Small intestine (tissue), 7 donors: ENCODE measurements around the gene FN1. TPM values are rescaled to one million over a fixed set of nuclear protein-coding genes. Genes with fewer than 3 reads are reported as not detected.

Experiments used
- DNase-seq, 2 donors: peaks; one replicate each; pipeline versions ENCODE4 v3.0.0 to v3.0.0-alpha.2; 2013
- FAIRE-seq: peaks from 2 replicates; lab custom pipeline; 2012; peaks lifted over from hg19 to GRCh38; lab: Jason Lieb, UNC
- H3K27ac ChIP-seq, 3 donors: one replicate each; pipeline ENCODE4 v1.5.1; 2013; ENCODE audit warnings: low read length in 2 of 3, mild to moderate bottlenecking in 2 of 3, control low read depth in 1 of 3, inconsistent platforms in 1 of 3, low read depth in 1 of 3, moderate library complexity in 1 of 3
- H3K27me3 ChIP-seq, 3 donors: one replicate each; pipeline ENCODE4 v1.6.1; 2013; ENCODE audit warnings: low read length in 3 of 3, inconsistent platforms in 1 of 3; ENCODE audit not compliant: control insufficient read depth in 3 of 3, insufficient read depth in 3 of 3
- H3K36me3 ChIP-seq, 3 donors: one replicate each; pipeline ENCODE4 v1.6.1; 2013; ENCODE audit warnings: low read length in 3 of 3, inconsistent platforms in 1 of 3, low read depth in 1 of 3, mild to moderate bottlenecking in 1 of 3, moderate library complexity in 1 of 3; ENCODE audit not compliant: control insufficient read depth in 3 of 3, insufficient read depth in 2 of 3
- H3K4me1 ChIP-seq, 3 donors: one replicate each; pipeline ENCODE4 v1.6.1; 2013; ENCODE audit warnings: low read length in 2 of 3, inconsistent platforms in 1 of 3, low read depth in 1 of 3, mild to moderate bottlenecking in 1 of 3, moderate library complexity in 1 of 3; ENCODE audit not compliant: control insufficient read depth in 3 of 3, insufficient read depth in 2 of 3
- H3K4me3 ChIP-seq, 3 donors: one replicate each; pipeline ENCODE4 v1.5.1; 2013; ENCODE audit warnings: low read length in 3 of 3, control low read depth in 1 of 3, inconsistent platforms in 1 of 3, low read depth in 1 of 3, mild to moderate bottlenecking in 1 of 3, moderate library complexity in 1 of 3
- H3K9me3 ChIP-seq, 2 donors: one replicate each; pipeline ENCODE4 v1.6.1; 2013; ENCODE audit warnings: low read depth in 1 of 2, low read length in 1 of 2; ENCODE audit not compliant: control insufficient read depth in 2 of 2, insufficient read depth in 1 of 2
- WGBS, 3 donors: extraction: QIAGEN DNeasy Blood & Tissue Kit; methylation state at CpG; one replicate each; pipeline ENCODE4 v1.1.7; 2013; 5-methylcytosine and 5-hydroxymethylcytosine counted together
- polyA plus RNA-seq, 4 donors: library from polyadenylated mRNA; stranded (reverse) in 3 of 4; unstranded in 1 of 4; fragments of 200-250 nt in 3 of 4; fragments of 120-200 nt in 1 of 4; gene quantifications; one replicate each; pipeline versions ENCODE4 v1.2.1 to v1.2.3, GENCODE V29; 2013
- donor health status: healthy with polysubstance abuse.
- donor health status: control.
- donor health status: control.
- donor health status: Bipolar disorder and iron deficiency.
- donor health status: healthy.

FN1 gene
- polyA plus RNA-seq, 4 donors = 4.2 to 302 (median 52.7) TPM

DNA sequence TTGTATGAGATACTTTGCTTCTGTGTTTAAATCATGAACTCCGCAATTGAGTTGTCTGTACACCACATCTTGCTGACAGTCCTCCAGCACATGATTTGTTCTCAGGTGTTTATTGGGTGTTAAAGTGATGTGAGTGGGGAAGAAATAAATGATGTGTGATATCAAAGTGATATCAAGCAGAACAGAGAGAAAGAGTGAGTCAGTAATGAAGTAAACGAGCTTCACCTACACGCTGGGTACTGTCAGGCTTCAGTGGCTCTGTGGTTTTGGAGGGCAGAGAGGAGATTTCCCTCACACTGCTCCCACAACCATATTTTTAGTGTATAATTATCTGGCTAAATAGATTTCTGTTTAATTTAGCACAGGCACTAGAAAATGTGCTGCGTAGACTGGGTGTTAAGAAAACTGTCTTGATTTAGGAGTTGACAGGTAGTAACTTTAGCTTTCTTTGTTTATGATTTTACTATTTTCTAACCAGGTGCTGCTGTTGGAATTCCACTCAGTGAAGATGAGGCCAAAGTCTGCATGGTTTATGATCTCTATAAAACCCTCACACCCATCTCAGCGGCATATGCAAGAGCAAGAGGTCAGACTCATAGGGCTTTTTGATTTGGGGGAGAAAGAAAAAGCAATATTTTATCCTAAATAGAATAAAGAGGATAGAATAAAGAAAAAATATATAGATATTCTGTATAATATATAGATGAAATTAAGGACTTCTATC, 102.8 kb downstream of the FN1 start:
- no peaks in the 10 kb centered on the region for H3K27me3 ChIP-seq
- peak overlapping the region; percentile 44 to 70 (median 48) for H3K27ac ChIP-seq
- peak; percentile 85 to 90 for DNase-seq
- H3K4me3 ChIP-seq = no peak overlapping the region
- FAIRE-seq = peak; percentile 65
- 20 to 65% (median 30%) methylated on average over 5 of the region's 5 CpGs for WGBS, 3 donors
- H3K4me1 ChIP-seq = peaks cover 0 to 7% (median 0%) of the 10 kb centered on the region in 3 donors
- H3K9me3 ChIP-seq = no peaks in the 10 kb centered on the region
- peaks cover 6 to 24% (median 6%) of the 10 kb centered on the region in 3 donors for H3K36me3 ChIP-seq

DNA sequence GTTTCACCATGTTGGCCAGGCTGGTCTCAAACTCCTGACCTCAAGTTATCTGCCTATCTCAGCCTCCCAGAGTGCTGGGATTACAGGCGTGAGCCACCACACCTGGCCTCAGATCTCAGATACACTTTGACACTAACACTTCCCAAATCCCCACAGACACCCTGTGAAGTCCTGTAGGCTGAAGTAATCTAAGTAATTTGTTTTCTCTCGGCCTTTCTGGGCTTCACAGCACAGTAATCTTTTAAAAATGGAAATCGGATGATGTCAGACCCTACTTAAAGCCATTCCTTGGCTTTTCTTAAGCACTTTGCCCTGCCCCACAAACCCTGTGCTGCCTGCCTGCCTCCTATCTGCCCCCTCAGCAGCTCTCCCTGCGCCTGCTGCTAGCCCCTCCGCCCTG, 107.8 kb downstream of the FN1 start:
- 89 to 94% (median 93%) methylated on average over 5 of the region's 5 CpGs for WGBS, 3 donors

DNA sequence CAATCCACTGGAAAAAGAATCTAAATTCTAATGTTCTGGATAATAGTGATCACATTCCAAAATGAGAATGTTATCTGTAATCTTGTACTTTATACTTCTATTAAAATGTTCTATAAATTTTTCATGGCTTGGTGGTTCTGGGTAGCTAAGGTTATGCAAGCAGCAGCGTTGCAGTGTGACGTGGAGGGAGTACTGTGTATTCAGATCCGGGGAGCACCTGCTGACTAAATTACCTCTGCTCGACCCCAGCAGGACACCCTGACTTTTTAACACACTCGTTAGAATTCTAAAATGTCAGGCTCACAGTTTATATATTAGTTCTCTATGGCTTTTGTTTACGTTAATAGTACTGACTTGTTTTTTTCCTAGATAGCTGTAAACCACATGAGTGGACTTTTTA, 111.1 kb downstream of the FN1 start:
- Histone ChIP-seq H3K36me3 (peaks cover 17 to 64% (median 30%) of the 10 kb centered on the region in 3 donors), H3K27ac (no peak overlapping the region)

More for the DNA sequence above, 107.8 kb downstream of the FN1 start:
- Histone ChIP-seq H3K4me3 (no peak overlapping the region), H3K27me3 (no peaks in the 10 kb centered on the region), H3K27ac (no peak overlapping the region), H3K36me3 (peaks cover 8 to 47% (median 22%) of the 10 kb centered on the region in 3 donors), H3K4me1 (peaks cover 0 to 7% (median 0%) of the 10 kb centered on the region in 3 donors), H3K9me3 (no peaks in the 10 kb centered on the region)
- no peak for DNase-seq
- FAIRE-seq = no peak

DNA sequence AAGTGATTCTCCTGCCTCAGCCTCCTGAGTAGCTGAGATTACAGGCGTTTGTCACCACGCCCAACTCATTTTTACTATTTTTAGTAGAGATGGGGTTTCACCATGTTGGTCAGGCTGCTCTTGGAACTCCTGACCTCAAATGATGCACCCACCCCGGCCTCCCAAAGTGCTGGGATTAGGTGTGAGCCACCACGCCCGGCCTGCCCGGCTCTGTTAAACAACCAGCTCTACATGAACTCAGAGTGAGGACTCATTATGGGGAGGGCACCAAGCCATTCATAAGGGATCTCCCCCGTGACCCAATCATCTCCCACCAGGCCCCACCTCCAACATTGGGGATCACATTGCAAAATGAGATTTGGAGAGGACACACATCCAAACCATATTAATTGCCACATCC, 115.2 kb downstream of the FN1 start:
- FAIRE-seq = no peak
- Histone ChIP-seq H3K36me3 (peaks cover 10 to 49% (median 12%) of the 10 kb centered on the region in 3 donors), H3K27me3 (no peaks in the 10 kb centered on the region), H3K27ac (no peak overlapping the region), H3K9me3 (no peaks in the 10 kb centered on the region), H3K4me3 (no peak overlapping the region), H3K4me1 (no peaks in the 10 kb centered on the region)
- DNase-seq = no peak
- WGBS, 3 donors = 85 to 90% (median 90%) methylated on average over 7 of the region's 7 CpGs

More for the DNA sequence above, 111.1 kb downstream of the FN1 start:
- H3K4me1 ChIP-seq = no peaks in the 10 kb centered on the region
- 55 to 67% (median 56%) methylated on average over 6 of the region's 6 CpGs for WGBS, 3 donors
- no peak overlapping the region for H3K4me3 ChIP-seq
- DNase-seq (no peak), FAIRE-seq (no peak)
- no peaks in the 10 kb centered on the region for H3K9me3 ChIP-seq
- H3K27me3 ChIP-seq = no peaks in the 10 kb centered on the region

- Histone ChIP-seq H3K9me3 (no peaks in the 10 kb centered on the region), H3K4me1 (no peaks in the 10 kb centered on the region), H3K27ac (no peak overlapping the region), H3K4me3 (no peak overlapping the region), H3K36me3 (peaks cover 10 to 46% (median 12%) of the 10 kb centered on the region in 3 donors), H3K27me3 (no peaks in the 10 kb centered on the region)
- DNase-seq = no peak
- 90 to 95% (median 93%) methylated on average over 3 of the region's 3 CpGs for WGBS, 3 donors
- FAIRE-seq = no peak
Observed at GRCh38 chr2:215320102-215320501, 115.8 kb downstream of the FN1 start.

DNA sequence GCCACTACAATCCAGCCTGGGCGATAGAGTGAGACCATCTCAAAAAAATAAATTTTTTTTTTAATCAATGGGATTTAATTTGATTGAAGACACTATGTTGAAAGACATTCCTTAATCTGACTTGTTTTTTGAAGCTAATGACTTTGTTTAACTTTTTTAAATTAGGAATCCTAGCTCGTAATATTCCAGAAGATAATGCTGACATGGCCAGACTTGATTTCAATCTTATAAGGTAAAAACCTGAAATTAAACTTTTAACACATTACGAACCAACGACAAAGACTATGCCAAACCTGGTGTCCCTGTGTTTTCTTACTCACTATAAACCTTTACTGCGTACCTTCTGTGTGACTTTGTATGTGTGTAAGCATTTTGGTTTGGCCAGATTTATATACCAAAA, 116.4 kb downstream of the FN1 start:
- H3K9me3 ChIP-seq = no peaks in the 10 kb centered on the region
- 96 to 98% (median 98%) methylated on average over 5 of the region's 5 CpGs for WGBS, 3 donors
- FAIRE-seq (no peak), DNase-seq (no peak)
- no peak overlapping the region for H3K27ac ChIP-seq
- H3K4me1 ChIP-seq = no peaks in the 10 kb centered on the region
- no peak overlapping the region for H3K4me3 ChIP-seq
- no peaks in the 10 kb centered on the region for H3K27me3 ChIP-seq
- peaks cover 10 to 46% (median 10%) of the 10 kb centered on the region in 3 donors for H3K36me3 ChIP-seq

DNA sequence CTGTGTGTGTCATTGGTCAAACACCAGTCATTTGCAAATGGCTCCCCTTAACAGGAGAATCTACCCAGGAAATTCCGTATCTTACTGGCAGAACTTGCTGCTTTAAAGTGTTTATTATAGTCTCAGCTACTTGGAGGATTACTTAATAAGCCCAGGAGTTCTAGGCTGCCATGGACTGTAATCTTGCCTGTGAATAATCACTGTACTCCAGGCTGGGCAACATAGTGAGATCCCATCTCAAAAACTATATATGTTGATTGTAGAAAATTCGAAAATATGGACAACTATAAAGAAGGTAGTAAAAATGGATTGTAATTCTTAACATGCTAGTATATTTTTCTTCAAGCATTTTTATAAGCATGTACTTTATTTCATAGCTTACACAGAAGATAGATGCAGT, 119.5 kb downstream of the FN1 start:
- H3K27ac ChIP-seq = no peak overlapping the region
- no peak for DNase-seq
- peaks cover 7 to 31% (median 8%) of the 10 kb centered on the region in 3 donors for H3K36me3 ChIP-seq
- FAIRE-seq = no peak
- no peaks in the 10 kb centered on the region for H3K27me3 ChIP-seq
- H3K9me3 ChIP-seq = no peaks in the 10 kb centered on the region
- H3K4me1 ChIP-seq = peaks cover 2 to 9% (median 8%) of the 10 kb centered on the region in 3 donors
- no peak overlapping the region for H3K4me3 ChIP-seq
- 82 to 94% (median 92%) methylated on average over 2 of the region's 2 CpGs for WGBS, 3 donors

- Histone ChIP-seq H3K27me3 (no peaks in the 10 kb centered on the region), H3K9me3 (no peaks in the 10 kb centered on the region), H3K36me3 (peaks cover 2 to 23% (median 3%) of the 10 kb centered on the region in 3 donors), H3K4me1 (peaks cover 2 to 12% (median 8%) of the 10 kb centered on the region in 3 donors), H3K27ac (no peak overlapping the region), H3K4me3 (no peak overlapping the region)
- WGBS, 3 donors = 98 to 100% (median 100%) methylated on average over 2 of the region's 2 CpGs
- DNase-seq (no peak), FAIRE-seq (no peak)
Observed at GRCh38 chr2:215315301-215315700, 120.6 kb downstream of the FN1 start.
